Measurements from ENCODE around the gene DOCK4. TPM values are rescaled to one million over a fixed set of nuclear protein-coding genes. Genes with fewer than 3 reads are reported as not detected.
"Not testable (repeated sequence)": the region's sequence is repeated elsewhere in the genome, so short reads cannot be mapped to it uniquely, and the experiment has no call there.

DOCK4 gene
- total and polyA plus RNA-seq, 2 experiments from 2014 or later, result 2.1 to 5.0 TPM

GRCh38 chr7:112252691-112253090, 46.5 kb upstream of the DOCK4 start:
- 96 to 99% methylated on average over 3 of the region's 3 CpGs for WGBS, 2 experiments (ENCODE audit: low coverage in 1 of 2, low lambda C conversion rate in 2 of 2, missing lambda C conversion rate in 2 of 2)
- in situ Hi-C loops (cut with MboI), result no loop called here
- Histone ChIP-seq H4K20me1 (ENCODE audit: insufficient read depth) (0 out of 2 replicates have a peak, but pooled peaks cover 6% of the 10 kb centered on the region), H3K27me3 (replicated peaks; ENCODE audit: insufficient read depth) (no peaks in the 10 kb centered on the region), H3K36me3 (ENCODE audit: low read depth) (no peaks in the 10 kb centered on the region), H3K79me2 (ENCODE audit: insufficient read depth) (peaks cover 28% of the 10 kb centered on the region; the same call in 1 of the 2 replicates), H3K9me2 (ENCODE audit: insufficient read depth) (no peaks in the 10 kb centered on the region), H2AFZ (no peak overlapping the region), H3K27ac (no peak overlapping the region), H3K4me3 (no peak overlapping the region), H3K4me1 (ENCODE audit: insufficient read depth) (no peaks in the 10 kb centered on the region), H3F3A (ENCODE audit: insufficient read depth) (no peaks in the 10 kb centered on the region), H3K9me3 (ENCODE audit: low read depth) (no peaks in the 10 kb centered on the region), H3K4me2 (ENCODE audit: unreplicated experiment) (no peak overlapping the region), H3K9ac (no peak overlapping the region)
- DNase-seq, result no peak
- TF ChIP-seq EZH2phosphoT487 (IDR thresholded peaks at IDR 0.05; ENCODE audit: insufficient read depth, low read depth), result no peak
- TF ChIP-seq EZH2 (IDR thresholded peaks at IDR 0.05; ENCODE audit: insufficient read depth, poor library complexity, severe bottlenecking), result no peak

DNA sequence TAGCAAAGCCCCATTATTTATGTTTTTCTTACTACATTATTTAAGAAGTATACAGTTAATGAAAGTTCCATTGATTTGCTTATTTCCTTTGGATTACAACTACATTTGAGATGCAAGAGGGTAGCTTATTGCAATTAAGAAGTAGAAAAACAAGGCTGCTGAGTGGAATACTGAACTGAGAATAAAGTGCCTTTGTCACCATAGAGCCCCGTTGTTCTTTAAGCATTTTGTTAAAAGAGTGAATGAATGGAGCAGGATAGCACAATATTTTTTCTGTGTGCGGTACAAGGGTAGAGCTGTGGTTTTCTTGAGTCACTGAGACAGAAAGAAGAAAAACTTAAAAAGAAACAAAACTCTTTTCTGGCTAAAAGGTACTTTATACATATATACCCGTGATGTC, 45.9 kb upstream of the DOCK4 start:
- Histone ChIP-seq H3K4me3 (no peak overlapping the region), H3K4me1 (ENCODE audit: insufficient read depth) (no peaks in the 10 kb centered on the region), H3K36me3 (ENCODE audit: low read depth) (no peaks in the 10 kb centered on the region), H3K27ac (no peak overlapping the region), H3K9me2 (ENCODE audit: insufficient read depth) (no peaks in the 10 kb centered on the region), H3K79me2 (ENCODE audit: insufficient read depth) (peaks cover 27% of the 10 kb centered on the region; the same call in 1 of the 2 replicates), H3K4me2 (ENCODE audit: unreplicated experiment) (no peak overlapping the region), H4K20me1 (ENCODE audit: insufficient read depth) (0 out of 2 replicates have a peak, but pooled peaks cover 6% of the 10 kb centered on the region), H3K27me3 (replicated peaks; ENCODE audit: insufficient read depth) (no peaks in the 10 kb centered on the region), H3K9me3 (ENCODE audit: low read depth) (no peaks in the 10 kb centered on the region), H3K9ac (no peak overlapping the region), H2AFZ (no peak overlapping the region), H3F3A (ENCODE audit: insufficient read depth) (no peaks in the 10 kb centered on the region)
- TF ChIP-seq EZH2 (IDR thresholded peaks at IDR 0.05; ENCODE audit: insufficient read depth, poor library complexity, severe bottlenecking) (no peak), EZH2phosphoT487 (IDR thresholded peaks at IDR 0.05; ENCODE audit: insufficient read depth, low read depth) (no peak)
- WGBS, 2 experiments (ENCODE audit: low coverage in 1 of 2, low lambda C conversion rate in 2 of 2, missing lambda C conversion rate in 2 of 2), result 95 to 97% methylated on average over 3 of the region's 3 CpGs
- in situ Hi-C loops (cut with MboI), result no loop called here
- no peak for DNase-seq

DNA sequence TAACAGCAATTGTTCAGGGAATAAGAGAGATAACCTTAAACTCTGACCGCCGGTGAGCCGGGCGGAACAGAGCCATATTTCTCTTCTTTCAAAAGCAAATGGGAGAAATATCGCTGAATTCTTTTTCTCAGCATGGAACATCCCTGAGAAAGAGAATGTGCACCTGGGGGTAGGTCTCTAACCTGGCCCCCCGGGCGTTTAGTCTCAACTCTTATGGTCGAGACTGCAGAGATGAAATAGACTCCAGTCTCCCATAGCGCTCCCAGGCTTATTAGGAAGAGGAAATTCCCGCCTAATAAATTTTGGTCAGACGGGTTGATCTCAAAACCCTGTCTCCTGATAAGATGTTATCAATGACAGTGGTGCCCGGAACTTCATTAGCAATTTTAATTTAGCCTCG, 43.8 kb upstream of the DOCK4 start:
- DNase-seq; H4K20me1 ChIP-seq (ENCODE audit: insufficient read depth); H3K9me3 ChIP-seq (ENCODE audit: low read depth); H2AFZ ChIP-seq; H3K36me3 ChIP-seq (ENCODE audit: low read depth); H3F3A ChIP-seq (ENCODE audit: insufficient read depth); H3K9me2 ChIP-seq (ENCODE audit: insufficient read depth); H3K4me1 ChIP-seq (ENCODE audit: insufficient read depth); H3K4me3 ChIP-seq; H3K9ac ChIP-seq; H3K27me3 ChIP-seq (replicated peaks; ENCODE audit: insufficient read depth); H3K27ac ChIP-seq; in situ Hi-C loops (cut with MboI); H3K4me2 ChIP-seq (ENCODE audit: unreplicated experiment): not testable (repeated sequence)
- 81 to 85% methylated on average over 13 of the region's 13 CpGs for WGBS, 2 experiments (ENCODE audit: low coverage in 1 of 2, low lambda C conversion rate in 2 of 2, missing lambda C conversion rate in 2 of 2)
- peaks cover 21% of the 10 kb centered on the region; the same call in 1 of the 2 replicates for H3K79me2 ChIP-seq (ENCODE audit: insufficient read depth)

GRCh38 chr7:112248598-112248997, 42.4 kb upstream of the DOCK4 start:
- no peak overlapping the region for H3K4me2 ChIP-seq (ENCODE audit: unreplicated experiment)
- no peak for DNase-seq
- no peaks in the 10 kb centered on the region for H3K9me3 ChIP-seq (ENCODE audit: low read depth)
- in situ Hi-C loops (cut with MboI), result no loop called here
- no peak overlapping the region for H3K9ac ChIP-seq
- H3F3A ChIP-seq (ENCODE audit: insufficient read depth), result no peaks in the 10 kb centered on the region
- H3K27ac ChIP-seq, result no peak overlapping the region
- H3K4me1 ChIP-seq (ENCODE audit: insufficient read depth), result no peaks in the 10 kb centered on the region
- H4K20me1 ChIP-seq (ENCODE audit: insufficient read depth), result 0 out of 2 replicates have a peak, but pooled peaks cover 6% of the 10 kb centered on the region
- H2AFZ ChIP-seq, result no peak overlapping the region
- H3K9me2 ChIP-seq (ENCODE audit: insufficient read depth), result no peaks in the 10 kb centered on the region
- H3K27me3 ChIP-seq (replicated peaks; ENCODE audit: insufficient read depth), result no peaks in the 10 kb centered on the region
- H3K36me3 ChIP-seq (ENCODE audit: low read depth), result no peaks in the 10 kb centered on the region
- 83 to 93% methylated on average over 2 of the region's 2 CpGs for whole genome bisulfite sequencing, 2 experiments (ENCODE audit: low coverage in 1 of 2, low lambda C conversion rate in 2 of 2, missing lambda C conversion rate in 2 of 2)
- no peak overlapping the region for H3K4me3 ChIP-seq
- H3K79me2 ChIP-seq (ENCODE audit: insufficient read depth), result peaks cover 17% of the 10 kb centered on the region; the same call in 1 of the 2 replicates
- TF ChIP-seq EZH2 (IDR thresholded peaks at IDR 0.05; ENCODE audit: insufficient read depth, poor library complexity, severe bottlenecking), result no peak
- no peak for TF ChIP-seq EZH2phosphoT487 (IDR thresholded peaks at IDR 0.05; ENCODE audit: insufficient read depth, low read depth)
